HepG2 (cell line): Measurements from ENCODE around the gene PLEKHA6. TPM values are rescaled to one million over a fixed set of nuclear protein-coding genes. Genes with fewer than 3 reads are reported as not detected.

ENCODE experiments used
- AGO1 ChIP-seq: fragments of 200-400 bp; formaldehyde crosslinking; IDR thresholded peaks from 2 replicates; pipeline ENCODE4 v1.6.1; 2017; ENCODE audit warnings: mild to moderate bottlenecking, low read depth, low read length, moderate library complexity; ENCODE audit not compliant: poor library complexity, severe bottlenecking
- FUBP1 ChIP-seq: sonication (generic); formaldehyde crosslinking; IDR thresholded peaks from 2 replicates; pipeline ENCODE4 v1.5.1; 2020; ENCODE audit warnings: missing genetic modification reagents, mild to moderate bottlenecking, borderline replicate concordance
- HNF4G ChIP-seq, 2 experiments: sonication (generic) in 1 of 2; formaldehyde crosslinking in 1 of 2; IDR thresholded peaks; 2 replicates each; pipeline versions ENCODE4 v1.4.0 to v1.6.1; 2011 to 2020; ENCODE audit warnings: borderline replicate concordance in 2 of 2, low read depth in 2 of 2, mild to moderate bottlenecking in 2 of 2, low read length in 1 of 2, missing genetic modification reagents in 1 of 2, moderate library complexity in 1 of 2
- KDM2A ChIP-seq: sonication (generic); formaldehyde crosslinking; IDR thresholded peaks from 2 replicates; pipeline ENCODE4 v1.4.0; 2020; ENCODE audit warnings: low read depth, missing genetic modification reagents, borderline replicate concordance
- KDM6A ChIP-seq: IDR thresholded peaks from 2 replicates; pipeline ENCODE4 v1.6.1; 2016; ENCODE audit warnings: low read depth
- NBN ChIP-seq: fragments of 450-650 bp; conservative IDR thresholded peaks from 2 replicates; pipeline ENCODE4 v1.6.1; 2017
- NR2F2 ChIP-seq: IDR thresholded peaks from 2 replicates; pipeline ENCODE4 v1.6.1; 2012; ENCODE audit warnings: low read depth, inconsistent platforms, borderline replicate concordance
- POLR2G ChIP-seq: fragments of 200-400 bp; formaldehyde crosslinking; IDR thresholded peaks from 2 replicates; pipeline ENCODE4 v1.6.1; 2018; ENCODE audit warnings: mild to moderate bottlenecking, low read depth, low read length, moderate library complexity
- PRMT3 ChIP-seq: sonication (generic); formaldehyde crosslinking; IDR thresholded peaks from 2 replicates; pipeline ENCODE4 v1.8.1; 2022; ENCODE audit warnings: low read depth, mild to moderate bottlenecking, moderate library complexity, missing genetic modification reagents, borderline replicate concordance
- RFX3 ChIP-seq: IDR thresholded peaks from 2 replicates; pipeline ENCODE4 v1.6.1; 2016; ENCODE audit warnings: missing biosample characterization, missing genetic modification reagents
- SIN3B ChIP-seq: fragments of 150-350 bp; IDR thresholded peaks from 2 replicates; pipeline ENCODE4 v1.6.1; 2014; ENCODE audit warnings: low read length
- SIX1 ChIP-seq: sonication (generic); formaldehyde crosslinking; IDR thresholded peaks from 2 replicates; pipeline ENCODE4 v1.4.0; 2020; ENCODE audit warnings: missing genetic modification reagents, borderline replicate concordance
- THYN1 ChIP-seq: sonication (generic); formaldehyde crosslinking; IDR thresholded peaks from 2 replicates; pipeline ENCODE4 v1.8.1; 2023; ENCODE audit warnings: low read depth, mild to moderate bottlenecking, moderate library complexity, missing genetic modification reagents, borderline replicate concordance
- ZKSCAN5 ChIP-seq: sonication (generic); formaldehyde crosslinking; IDR thresholded peaks from 2 replicates; pipeline ENCODE4 v1.5.1; 2020; ENCODE audit warnings: mild to moderate bottlenecking, missing genetic modification reagents
- ZNF343 ChIP-seq: sonication (generic); formaldehyde crosslinking; IDR thresholded peaks from 2 replicates; pipeline ENCODE4 v1.4.0; 2020; ENCODE audit warnings: mild to moderate bottlenecking, missing genetic modification reagents
- ZNF430 ChIP-seq: sonication (generic); formaldehyde crosslinking; IDR thresholded peaks from 2 replicates; pipeline ENCODE4 v1.9.0; 2021; ENCODE audit warnings: mild to moderate bottlenecking, missing genetic modification reagents
- ZNF552 ChIP-seq: sonication (generic); formaldehyde crosslinking; IDR thresholded peaks from 2 replicates; pipeline ENCODE4 v1.9.0; 2022; ENCODE audit warnings: missing genetic modification reagents, mild to moderate bottlenecking, borderline replicate concordance
- ZNF564 ChIP-seq: sonication (generic); formaldehyde crosslinking; IDR thresholded peaks from 2 replicates; pipeline ENCODE4 v1.8.1; 2023; ENCODE audit warnings: mild to moderate bottlenecking, missing genetic modification reagents
- ZNF672 ChIP-seq: sonication (generic); formaldehyde crosslinking; IDR thresholded peaks from 2 replicates; pipeline ENCODE4 v1.8.1; 2022; ENCODE audit warnings: missing genetic modification reagents
- ZNF674 ChIP-seq: sonication (generic); formaldehyde crosslinking; IDR thresholded peaks from 2 replicates; pipeline ENCODE4 v1.5.0; 2020; ENCODE audit warnings: low read depth, mild to moderate bottlenecking, missing genetic modification reagents
- ZNF761 ChIP-seq: sonication (generic); formaldehyde crosslinking; conservative IDR thresholded peaks from 2 replicates; pipeline ENCODE4 v1.4.0; 2020; ENCODE audit warnings: mild to moderate bottlenecking, missing genetic modification reagents
- polyA plus RNA-seq, 8 experiments: library from polyadenylated mRNA; depleted of rRNA in 3 of 8; stranded (reverse) in 7 of 8; unstranded in 1 of 8; fragments of >200 nt; fragmentation: Illumina TruSeq in 4 of 8; extraction: Trizol in 4 of 8; gene quantifications; 2 replicates each; pipeline versions ENCODE4 v1.2.1 to v1.2.3, GENCODE V29; 2011 to 2016; ENCODE audit warnings: low read depth in 4 of 8, missing spikeins in 1 of 8, mixed read lengths in 1 of 8; ENCODE audit not compliant: insufficient read depth in 1 of 8
- total RNA-seq, 5 experiments: library from RNA; depleted of rRNA; stranded (reverse); fragments of >200 nt; fragmentation: Illumina TruSeq; extraction: Trizol; gene quantifications; 2 replicates each; pipeline ENCODE4 v1.2.3, GENCODE V29; 2016; ENCODE audit warnings: low read depth in 1 of 5
- TF ChIP-seq, protein P1 (sequence below): sonication (generic); formaldehyde crosslinking; IDR thresholded peaks from 2 replicates; pipeline ENCODE4 v1.9.0; 2021; ENCODE audit warnings: missing genetic modification reagents, borderline replicate concordance

PLEKHA6 gene
- total and polyA plus RNA-seq, 2 of the 13 experiments (the other 11 are each of a cell fraction or from before 2014, with no cell fraction given) = 5.3 to 11.4 TPM

DNA sequence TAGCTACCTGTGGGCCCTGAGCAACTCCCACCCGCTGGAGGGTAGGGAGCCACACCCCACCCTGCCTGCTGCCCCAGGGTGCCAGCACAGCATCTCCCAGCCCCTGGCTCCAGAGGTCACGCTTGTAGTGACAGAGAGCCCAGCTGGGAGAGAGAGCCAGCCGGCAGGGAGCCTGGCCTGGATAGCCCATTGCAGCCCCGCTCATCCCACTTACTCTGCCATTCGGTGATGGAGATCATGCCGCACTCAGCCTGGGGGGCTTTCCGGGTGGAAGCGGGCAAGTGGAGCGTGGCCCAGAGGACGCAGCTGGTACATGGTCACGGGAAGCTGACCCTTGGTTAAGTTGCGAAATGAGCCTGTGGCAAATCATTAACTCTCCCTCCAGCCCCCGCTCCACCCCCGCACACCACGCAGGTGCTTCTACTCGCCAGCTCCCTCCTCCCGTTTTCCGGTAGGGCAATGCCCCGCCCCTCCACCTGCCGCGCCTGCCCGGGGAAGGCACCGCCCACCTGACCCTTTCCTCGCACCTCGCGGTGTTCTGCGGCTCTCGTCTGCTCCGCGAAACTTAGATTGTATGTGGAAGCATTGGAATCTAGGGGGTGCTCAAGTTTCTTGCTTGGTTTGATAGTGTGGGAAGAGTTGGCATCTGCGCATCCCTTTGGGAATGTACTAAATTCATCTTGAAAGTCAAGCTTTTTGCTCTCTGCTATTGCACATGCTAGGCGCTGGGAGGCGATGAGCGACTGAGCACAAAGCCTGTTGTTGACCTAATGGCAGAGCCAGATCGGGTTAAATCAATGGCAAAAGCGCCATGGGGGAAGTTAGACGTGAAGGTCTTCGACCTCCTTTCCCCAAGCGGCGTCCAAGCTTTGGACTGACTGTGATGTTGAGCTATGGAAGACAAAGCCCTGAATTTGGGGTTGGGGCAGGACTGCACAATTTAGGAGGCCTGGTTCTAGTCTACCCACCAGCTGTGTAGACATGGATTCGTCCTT, 145.8 kb downstream of the PLEKHA6 start, which contains the start of gene GOLT1A (continued):
- TF ChIP-seq, protein P1, sequence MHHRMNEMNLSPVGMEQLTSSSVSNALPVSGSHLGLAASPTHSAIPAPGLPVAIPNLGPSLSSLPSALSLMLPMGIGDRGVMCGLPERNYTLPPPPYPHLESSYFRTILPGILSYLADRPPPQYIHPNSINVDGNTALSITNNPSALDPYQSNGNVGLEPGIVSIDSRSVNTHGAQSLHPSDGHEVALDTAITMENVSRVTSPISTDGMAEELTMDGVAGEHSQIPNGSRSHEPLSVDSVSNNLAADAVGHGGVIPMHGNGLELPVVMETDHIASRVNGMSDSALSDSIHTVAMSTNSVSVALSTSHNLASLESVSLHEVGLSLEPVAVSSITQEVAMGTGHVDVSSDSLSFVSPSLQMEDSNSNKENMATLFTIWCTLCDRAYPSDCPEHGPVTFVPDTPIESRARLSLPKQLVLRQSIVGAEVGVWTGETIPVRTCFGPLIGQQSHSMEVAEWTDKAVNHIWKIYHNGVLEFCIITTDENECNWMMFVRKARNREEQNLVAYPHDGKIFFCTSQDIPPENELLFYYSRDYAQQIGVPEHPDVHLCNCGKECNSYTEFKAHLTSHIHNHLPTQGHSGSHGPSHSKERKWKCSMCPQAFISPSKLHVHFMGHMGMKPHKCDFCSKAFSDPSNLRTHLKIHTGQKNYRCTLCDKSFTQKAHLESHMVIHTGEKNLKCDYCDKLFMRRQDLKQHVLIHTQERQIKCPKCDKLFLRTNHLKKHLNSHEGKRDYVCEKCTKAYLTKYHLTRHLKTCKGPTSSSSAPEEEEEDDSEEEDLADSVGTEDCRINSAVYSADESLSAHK (CRISPR knock-in tag) = no peak
- TF ChIP-seq ZNF761 (peak; percentile 74; the same call in 1 of the 2 replicates), SIN3B (no peak), POLR2G (peak; percentile 82), FUBP1 (no peak), ZKSCAN5 (CRISPR knock-in tag) (no peak), NR2F2 (peak; percentile 74), ZNF343 (peak; percentile 83; the same call in 1 of the 2 replicates), PRMT3 (CRISPR knock-in tag) (peak; percentile 69; the same call in 1 of the 2 replicates), SIX1 (no peak), ZNF672 (CRISPR knock-in tag) (no peak), KDM2A (CRISPR knock-in tag) (peak; percentile 75), ZNF552 (CRISPR knock-in tag) (no peak; the same call in 1 of the 2 replicates), AGO1 (peak; percentile 32), HNF4G (IDR thresholded peaks at IDR 0.05; ENCODE audit: borderline replicate concordance, low read depth, low read length) (peak; percentile 48; the same call in 1 of the 2 replicates), HNF4G (CRISPR knock-in tag; IDR thresholded peaks at IDR 0.05; ENCODE audit: borderline replicate concordance, low read depth) (no peak), KDM6A (CRISPR knock-in tag) (peak; percentile 20; the same call in 1 of the 2 replicates), ZNF564 (CRISPR knock-in tag) (no peak; the same call in 1 of the 2 replicates), NBN (no peak), ZNF674 (CRISPR knock-in tag) (no peak), THYN1 (CRISPR knock-in tag) (0 out of 2 replicates have a peak, but pooled peaks have one; percentile 6), RFX3 (CRISPR knock-in tag) (no peak), ZNF430 (CRISPR knock-in tag) (peak; percentile 92; the same call in 1 of the 2 replicates)
